GM23338 (cell line): Measurements from ENCODE around the gene IL12B. TPM values are rescaled to one million over a fixed set of nuclear protein-coding genes. Genes with fewer than 3 reads are reported as not detected.

Source experiments
- ATAC-seq: fragments of 200-7000 bp; cut with Tn5 transposase; 3 replicates; pipeline ENCODE4 v1.9.1; 2020
- DNase-seq: peaks from one replicate; pipeline ENCODE4 v3.0.0-alpha.2; 2015; ENCODE audit warnings: low spot score
- H2AFZ ChIP-seq: fragments of 200-600 bp; sonication (generic); 2 replicates; pipeline ENCODE4 v1.8.0; 2016; ENCODE audit warnings: antibody characterized with exemption, mild to moderate bottlenecking, moderate library complexity
- H3F3A ChIP-seq: fragments of 200-600 bp; sonication (generic); replicated peaks from 2 replicates; pipeline ENCODE4 v1.8.0; 2017; ENCODE audit warnings: antibody characterized with exemption, mixed run types, low read depth
- H3K27ac ChIP-seq: fragments of 200-600 bp; sonication (generic); 2 replicates; pipeline ENCODE4 v1.6.1; 2016; ENCODE audit warnings: low read depth
- H3K27me3 ChIP-seq: fragments of 200-600 bp; sonication (generic); 2 replicates; pipeline ENCODE4 v1.8.0; 2016; ENCODE audit warnings: mild to moderate bottlenecking, mixed run types, moderate library complexity; ENCODE audit not compliant: insufficient read depth
- H3K36me3 ChIP-seq: fragments of 200-600 bp; sonication (generic); 2 replicates; pipeline ENCODE4 v1.8.0; 2016; ENCODE audit warnings: mild to moderate bottlenecking; ENCODE audit not compliant: insufficient read depth
- H3K4me1 ChIP-seq: fragments of 200-600 bp; sonication (generic); 2 replicates; pipeline ENCODE4 v1.8.0; 2016; ENCODE audit warnings: mild to moderate bottlenecking, moderate library complexity; ENCODE audit not compliant: insufficient read depth
- H3K4me2 ChIP-seq: fragments of 200-600 bp; sonication (generic); 2 replicates; pipeline ENCODE4 v1.7.1; 2017; ENCODE audit warnings: mixed run types
- H3K4me3 ChIP-seq: fragments of 200-600 bp; sonication (generic); 2 replicates; pipeline ENCODE4 v1.6.1; 2016; ENCODE audit warnings: mixed run types
- H3K79me2 ChIP-seq: fragments of 200-600 bp; sonication (generic); replicated peaks from 2 replicates; pipeline ENCODE4 v1.8.0; 2017; ENCODE audit warnings: mild to moderate bottlenecking; ENCODE audit not compliant: insufficient read depth
- H3K9me2 ChIP-seq: fragments of 200-600 bp; sonication (generic); 2 replicates; pipeline ENCODE4 v1.8.0; 2017; ENCODE audit not compliant: insufficient read depth
- H4K20me1 ChIP-seq: fragments of 200-600 bp; sonication (generic); replicated peaks from 2 replicates; pipeline ENCODE4 v1.8.0; 2017; ENCODE audit warnings: mild to moderate bottlenecking; ENCODE audit not compliant: insufficient read depth
- H3K27ac Mint-ChIP-seq: 2 replicates; pipeline ENCODE4 v1.8.0; 2020; ENCODE audit warnings: inconsistent platforms, mild to moderate bottlenecking, moderate library complexity, mixed read lengths
- H3K27me3 Mint-ChIP-seq: 3 replicates; pipeline ENCODE4 v1.8.0; 2022; ENCODE audit warnings: low read depth, mild to moderate bottlenecking, moderate library complexity, mixed read lengths, inconsistent platforms; ENCODE audit not compliant: insufficient read depth, poor library complexity
- H3K36me3 Mint-ChIP-seq: 3 replicates; pipeline ENCODE4 v1.8.0; 2021; ENCODE audit warnings: low read depth, mild to moderate bottlenecking, inconsistent platforms, moderate library complexity, mixed read lengths
- H3K4me1 Mint-ChIP-seq: 3 replicates; pipeline ENCODE4 v1.8.0; 2020; ENCODE audit warnings: mild to moderate bottlenecking, inconsistent platforms, mixed read lengths
- H3K4me3 Mint-ChIP-seq: 3 replicates; pipeline ENCODE4 v1.8.0; 2021; ENCODE audit warnings: moderate library complexity, mild to moderate bottlenecking, inconsistent platforms, mixed read lengths
- H3K9me3 Mint-ChIP-seq: 3 replicates; pipeline ENCODE4 v1.8.0; 2020; ENCODE audit warnings: moderate library complexity, mild to moderate bottlenecking, inconsistent platforms, mixed read lengths
- CREB1 ChIP-seq: fragments of 250-450 bp; sonication (Bioruptor Pico); IDR thresholded peaks from 2 replicates; pipeline ENCODE4 v1.5.0; 2020; ENCODE audit warnings: low read depth, mild to moderate bottlenecking, moderate library complexity
- EZH2 ChIP-seq: fragments of 200-600 bp; sonication (generic); IDR thresholded peaks from one replicate; pipeline ENCODE4 v1.8.0; 2017; ENCODE audit warnings: antibody characterized with exemption, mild to moderate bottlenecking, low read depth; ENCODE audit not compliant: unreplicated experiment
- EZH2phosphoT487 ChIP-seq: fragments of 200-600 bp; sonication (generic); IDR thresholded peaks from one replicate; pipeline ENCODE4 v1.8.1; 2018; ENCODE audit warnings: antibody characterized with exemption; ENCODE audit not compliant: unreplicated experiment
- JUNB ChIP-seq: IDR thresholded peaks from one replicate; pipeline ENCODE4 v1.6.1; 2016; ENCODE audit warnings: antibody characterized with exemption; ENCODE audit not compliant: unreplicated experiment
- NANOG ChIP-seq: IDR thresholded peaks from 2 replicates; pipeline ENCODE4 v1.6.1; 2016; ENCODE audit warnings: antibody characterized with exemption, borderline replicate concordance
- POLR2AphosphoS5 ChIP-seq: IDR thresholded peaks from 2 replicates; pipeline ENCODE4 v1.6.1; 2016; ENCODE audit warnings: antibody characterized with exemption, low read depth
- REST ChIP-seq: IDR thresholded peaks from one replicate; pipeline ENCODE4 v1.6.1; 2018; ENCODE audit warnings: antibody characterized with exemption; ENCODE audit not compliant: unreplicated experiment
- STAT1 ChIP-seq: IDR thresholded peaks from one replicate; pipeline ENCODE4 v1.6.1; 2016; ENCODE audit warnings: antibody characterized with exemption; ENCODE audit not compliant: unreplicated experiment
- ZNF114 ChIP-seq: fragments of 250-450 bp; sonication (Bioruptor Pico); IDR thresholded peaks from 2 replicates; pipeline ENCODE4 v1.5.0; 2020; ENCODE audit warnings: mild to moderate bottlenecking, moderate library complexity
- ZNF331 ChIP-seq: fragments of 250-450 bp; sonication (Bioruptor Pico); IDR thresholded peaks from 2 replicates; pipeline ENCODE4 v1.5.0; 2020; ENCODE audit warnings: low read depth, mild to moderate bottlenecking, moderate library complexity
- polyA plus RNA-seq: library from polyadenylated mRNA; unstranded; fragments of >200 nt; fragmentation: Nextera tagmentation; extraction: Ambion mirVana; gene quantifications from 2 replicates; pipeline ENCODE4 v1.2.1, GENCODE V29; 2016
- total RNA-seq: library from RNA; depleted of rRNA; stranded (reverse); fragments of >200 nt; shearing (Covaris generic); gene quantifications from 2 replicates; pipeline ENCODE4 v1.2.3, GENCODE V29; 2014
- TF ChIP-seq, protein P1 (sequence below): IDR thresholded peaks from 2 replicates; pipeline ENCODE4 v1.6.1; 2016; ENCODE audit warnings: antibody characterized with exemption
- TF ChIP-seq, protein P2 (sequence below): fragments of 250-450 bp; sonication (Bioruptor Pico); IDR thresholded peaks from 2 replicates; pipeline ENCODE4 v1.5.0; 2020; ENCODE audit warnings: mild to moderate bottlenecking, moderate library complexity
- TF ChIP-seq, protein P3 (sequence below), 2 experiments: fragments of 200-600 bp in 1 of 2; sonication (generic) in 1 of 2; conservative IDR thresholded peaks; 2 replicates each; pipeline versions ENCODE4 v1.5.1 to v1.6.1; 2016 to 2017; ENCODE audit warnings: antibody characterized with exemption in 2 of 2, low read depth in 2 of 2, mild to moderate bottlenecking in 2 of 2, moderate library complexity in 1 of 2

IL12B gene
- total and polyA plus RNA-seq, 2 experiments from 2014 or later, result not detected

- no peak overlapping the region for H3K4me2 ChIP-seq
- DNase-seq (no peak), ATAC-seq (no peak)
- no peaks in the 10 kb centered on the region; the same call in 1 of the 2 replicates for H3K9me2 ChIP-seq
- Mint-ChIP-seq H3K27ac (no peak overlapping the region), H3K27me3 (peaks cover 5% of the 10 kb centered on the region), H3K4me3 (no peak overlapping the region), H3K36me3 (no peaks in the 10 kb centered on the region), H3K4me1 (no peaks in the 10 kb centered on the region), H3K9me3 (peaks cover 3% of the 10 kb centered on the region; the same call in 2 of the 3 replicates)
- no peak overlapping the region for H3K27ac ChIP-seq
- H4K20me1 ChIP-seq, result no peaks in the 10 kb centered on the region
- TF ChIP-seq, protein P1, sequence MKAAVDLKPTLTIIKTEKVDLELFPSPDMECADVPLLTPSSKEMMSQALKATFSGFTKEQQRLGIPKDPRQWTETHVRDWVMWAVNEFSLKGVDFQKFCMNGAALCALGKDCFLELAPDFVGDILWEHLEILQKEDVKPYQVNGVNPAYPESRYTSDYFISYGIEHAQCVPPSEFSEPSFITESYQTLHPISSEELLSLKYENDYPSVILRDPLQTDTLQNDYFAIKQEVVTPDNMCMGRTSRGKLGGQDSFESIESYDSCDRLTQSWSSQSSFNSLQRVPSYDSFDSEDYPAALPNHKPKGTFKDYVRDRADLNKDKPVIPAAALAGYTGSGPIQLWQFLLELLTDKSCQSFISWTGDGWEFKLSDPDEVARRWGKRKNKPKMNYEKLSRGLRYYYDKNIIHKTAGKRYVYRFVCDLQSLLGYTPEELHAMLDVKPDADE, result no peak
- no peak for TF ChIP-seq EZH2
- no peak for TF ChIP-seq ZNF114
- TF ChIP-seq, protein P2, sequence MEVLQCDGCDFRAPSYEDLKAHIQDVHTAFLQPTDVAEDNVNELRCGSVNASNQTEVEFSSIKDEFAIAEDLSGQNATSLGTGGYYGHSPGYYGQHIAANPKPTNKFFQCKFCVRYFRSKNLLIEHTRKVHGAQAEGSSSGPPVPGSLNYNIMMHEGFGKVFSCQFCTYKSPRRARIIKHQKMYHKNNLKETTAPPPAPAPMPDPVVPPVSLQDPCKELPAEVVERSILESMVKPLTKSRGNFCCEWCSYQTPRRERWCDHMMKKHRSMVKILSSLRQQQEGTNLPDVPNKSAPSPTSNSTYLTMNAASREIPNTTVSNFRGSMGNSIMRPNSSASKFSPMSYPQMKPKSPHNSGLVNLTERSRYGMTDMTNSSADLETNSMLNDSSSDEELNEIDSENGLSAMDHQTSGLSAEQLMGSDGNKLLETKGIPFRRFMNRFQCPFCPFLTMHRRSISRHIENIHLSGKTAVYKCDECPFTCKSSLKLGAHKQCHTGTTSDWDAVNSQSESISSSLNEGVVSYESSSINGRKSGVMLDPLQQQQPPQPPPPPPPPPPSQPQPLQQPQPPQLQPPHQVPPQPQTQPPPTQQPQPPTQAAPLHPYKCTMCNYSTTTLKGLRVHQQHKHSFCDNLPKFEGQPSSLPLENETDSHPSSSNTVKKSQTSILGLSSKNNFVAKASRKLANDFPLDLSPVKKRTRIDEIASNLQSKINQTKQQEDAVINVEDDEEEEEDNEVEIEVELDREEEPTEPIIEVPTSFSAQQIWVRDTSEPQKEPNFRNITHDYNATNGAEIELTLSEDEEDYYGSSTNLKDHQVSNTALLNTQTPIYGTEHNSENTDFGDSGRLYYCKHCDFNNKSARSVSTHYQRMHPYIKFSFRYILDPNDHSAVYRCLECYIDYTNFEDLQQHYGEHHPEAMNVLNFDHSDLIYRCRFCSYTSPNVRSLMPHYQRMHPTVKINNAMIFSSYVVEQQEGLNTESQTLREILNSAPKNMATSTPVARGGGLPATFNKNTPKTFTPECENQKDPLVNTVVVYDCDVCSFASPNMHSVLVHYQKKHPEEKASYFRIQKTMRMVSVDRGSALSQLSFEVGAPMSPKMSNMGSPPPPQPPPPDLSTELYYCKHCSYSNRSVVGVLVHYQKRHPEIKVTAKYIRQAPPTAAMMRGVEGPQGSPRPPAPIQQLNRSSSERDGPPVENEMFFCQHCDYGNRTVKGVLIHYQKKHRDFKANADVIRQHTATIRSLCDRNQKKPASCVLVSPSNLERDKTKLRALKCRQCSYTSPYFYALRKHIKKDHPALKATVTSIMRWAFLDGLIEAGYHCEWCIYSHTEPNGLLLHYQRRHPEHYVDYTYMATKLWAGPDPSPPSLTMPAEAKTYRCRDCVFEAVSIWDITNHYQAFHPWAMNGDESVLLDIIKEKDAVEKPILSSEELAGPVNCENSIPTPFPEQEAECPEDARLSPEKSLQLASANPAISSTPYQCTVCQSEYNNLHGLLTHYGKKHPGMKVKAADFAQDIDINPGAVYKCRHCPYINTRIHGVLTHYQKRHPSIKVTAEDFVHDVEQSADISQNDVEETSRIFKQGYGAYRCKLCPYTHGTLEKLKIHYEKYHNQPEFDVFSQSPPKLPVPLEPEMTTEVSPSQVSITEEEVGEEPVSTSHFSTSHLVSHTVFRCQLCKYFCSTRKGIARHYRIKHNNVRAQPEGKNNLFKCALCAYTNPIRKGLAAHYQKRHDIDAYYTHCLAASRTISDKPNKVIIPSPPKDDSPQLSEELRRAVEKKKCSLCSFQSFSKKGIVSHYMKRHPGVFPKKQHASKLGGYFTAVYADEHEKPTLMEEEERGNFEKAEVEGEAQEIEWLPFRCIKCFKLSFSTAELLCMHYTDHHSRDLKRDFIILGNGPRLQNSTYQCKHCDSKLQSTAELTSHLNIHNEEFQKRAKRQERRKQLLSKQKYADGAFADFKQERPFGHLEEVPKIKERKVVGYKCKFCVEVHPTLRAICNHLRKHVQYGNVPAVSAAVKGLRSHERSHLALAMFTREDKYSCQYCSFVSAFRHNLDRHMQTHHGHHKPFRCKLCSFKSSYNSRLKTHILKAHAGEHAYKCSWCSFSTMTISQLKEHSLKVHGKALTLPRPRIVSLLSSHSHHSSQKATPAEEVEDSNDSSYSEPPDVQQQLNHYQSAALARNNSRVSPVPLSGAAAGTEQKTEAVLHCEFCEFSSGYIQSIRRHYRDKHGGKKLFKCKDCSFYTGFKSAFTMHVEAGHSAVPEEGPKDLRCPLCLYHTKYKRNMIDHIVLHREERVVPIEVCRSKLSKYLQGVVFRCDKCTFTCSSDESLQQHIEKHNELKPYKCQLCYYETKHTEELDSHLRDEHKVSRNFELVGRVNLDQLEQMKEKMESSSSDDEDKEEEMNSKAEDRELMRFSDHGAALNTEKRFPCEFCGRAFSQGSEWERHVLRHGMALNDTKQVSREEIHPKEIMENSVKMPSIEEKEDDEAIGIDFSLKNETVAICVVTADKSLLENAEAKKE (CRISPR knock-in tag), result no peak
- TF ChIP-seq ZNF331 (CRISPR knock-in tag), result no peak
- no peak for TF ChIP-seq CREB1 (CRISPR knock-in tag)
- TF ChIP-seq POLR2AphosphoS5, result no peak
- no peak for TF ChIP-seq EZH2phosphoT487
- TF ChIP-seq NANOG, result no peak
- TF ChIP-seq, protein P3, sequence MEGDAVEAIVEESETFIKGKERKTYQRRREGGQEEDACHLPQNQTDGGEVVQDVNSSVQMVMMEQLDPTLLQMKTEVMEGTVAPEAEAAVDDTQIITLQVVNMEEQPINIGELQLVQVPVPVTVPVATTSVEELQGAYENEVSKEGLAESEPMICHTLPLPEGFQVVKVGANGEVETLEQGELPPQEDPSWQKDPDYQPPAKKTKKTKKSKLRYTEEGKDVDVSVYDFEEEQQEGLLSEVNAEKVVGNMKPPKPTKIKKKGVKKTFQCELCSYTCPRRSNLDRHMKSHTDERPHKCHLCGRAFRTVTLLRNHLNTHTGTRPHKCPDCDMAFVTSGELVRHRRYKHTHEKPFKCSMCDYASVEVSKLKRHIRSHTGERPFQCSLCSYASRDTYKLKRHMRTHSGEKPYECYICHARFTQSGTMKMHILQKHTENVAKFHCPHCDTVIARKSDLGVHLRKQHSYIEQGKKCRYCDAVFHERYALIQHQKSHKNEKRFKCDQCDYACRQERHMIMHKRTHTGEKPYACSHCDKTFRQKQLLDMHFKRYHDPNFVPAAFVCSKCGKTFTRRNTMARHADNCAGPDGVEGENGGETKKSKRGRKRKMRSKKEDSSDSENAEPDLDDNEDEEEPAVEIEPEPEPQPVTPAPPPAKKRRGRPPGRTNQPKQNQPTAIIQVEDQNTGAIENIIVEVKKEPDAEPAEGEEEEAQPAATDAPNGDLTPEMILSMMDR (conservative IDR thresholded peaks at IDR 0.05; ENCODE audit: low read depth in 2 of 2), result no peak
- TF ChIP-seq STAT1, result no peak
- TF ChIP-seq REST, result no peak
- TF ChIP-seq JUNB, result no peak
- H3K79me2 ChIP-seq, result no peaks in the 10 kb centered on the region
- no peaks in the 10 kb centered on the region for H3K27me3 ChIP-seq
- no peak overlapping the region for H3K4me3 ChIP-seq
- H2AFZ ChIP-seq, result no peak overlapping the region
- no peaks in the 10 kb centered on the region for H3F3A ChIP-seq
- no peaks in the 10 kb centered on the region for H3K36me3 ChIP-seq
- no peaks in the 10 kb centered on the region for H3K4me1 ChIP-seq
These were observed 7.8 kb upstream of the IL12B start for GRCh38 chr5:159338118-159338517.
